GM18873 (cell line): ENCODE measurements around the gene CCNY.
"Not testable (repeated sequence)": the region's sequence is repeated elsewhere in the genome, so short reads cannot be mapped to it uniquely, and the experiment has no call there.

Experiments
- ATAC-seq: cut with Tn5 transposase; IDR thresholded peaks from one replicate; pipeline ENCODE4 v1.9.1; 2021; ENCODE audit warnings: mild to moderate bottlenecking, moderate library complexity, moderate number of reproducible peaks; ENCODE audit not compliant: unreplicated experiment, low FRiP score

Gene CCNY

DNA sequence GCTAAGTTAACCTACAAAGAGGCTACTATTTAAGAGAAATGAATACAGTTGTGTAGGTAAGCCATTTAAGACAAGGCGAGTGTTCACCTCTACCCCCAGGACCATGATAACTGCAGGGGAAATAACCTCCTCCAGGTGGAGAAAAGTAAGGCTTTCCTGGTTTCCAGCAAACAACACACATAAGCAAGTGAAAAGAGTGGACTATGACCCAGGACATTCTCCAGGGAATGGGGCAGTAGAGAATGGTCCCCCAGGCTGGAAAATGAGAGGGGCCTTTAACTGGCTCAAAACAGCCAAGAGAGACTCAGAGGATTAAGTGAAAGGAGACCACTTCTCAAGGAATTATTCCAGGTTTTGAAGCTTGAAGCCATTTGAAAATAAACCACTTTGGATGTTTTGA is 167.8 kb downstream of the CCNY start:
- ATAC-seq, result no peak

DNA sequence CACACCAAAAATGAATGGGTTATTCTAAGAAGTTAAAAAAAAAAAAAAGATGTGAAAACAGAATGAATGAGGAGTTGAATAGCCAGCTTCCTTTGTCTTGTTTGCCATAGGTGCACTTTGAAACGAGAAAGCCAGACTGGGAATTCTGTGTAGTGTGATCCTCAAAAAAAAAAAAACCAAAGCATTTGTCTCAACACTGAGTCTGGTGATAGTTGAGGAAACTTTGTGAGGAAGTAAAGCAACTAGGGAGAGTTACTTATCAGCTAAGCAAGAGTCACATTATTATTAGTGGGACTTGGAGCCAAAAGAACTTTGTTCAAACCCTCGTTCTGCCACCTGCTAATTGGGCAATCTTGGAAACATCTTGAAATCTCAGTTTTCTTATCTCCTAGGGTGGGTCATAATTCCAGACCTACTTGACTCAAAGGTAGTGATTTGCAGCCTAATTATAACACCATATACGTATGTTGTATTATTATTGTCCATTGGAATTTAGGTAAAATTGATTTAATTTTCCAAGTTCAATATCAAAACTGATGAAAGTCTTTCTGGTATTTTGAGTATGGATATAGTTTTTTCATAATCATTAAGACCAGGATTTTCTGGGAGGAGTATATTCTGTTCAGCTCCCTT is 169.0 kb downstream of the CCNY start:
- no peak for ATAC-seq

DNA sequence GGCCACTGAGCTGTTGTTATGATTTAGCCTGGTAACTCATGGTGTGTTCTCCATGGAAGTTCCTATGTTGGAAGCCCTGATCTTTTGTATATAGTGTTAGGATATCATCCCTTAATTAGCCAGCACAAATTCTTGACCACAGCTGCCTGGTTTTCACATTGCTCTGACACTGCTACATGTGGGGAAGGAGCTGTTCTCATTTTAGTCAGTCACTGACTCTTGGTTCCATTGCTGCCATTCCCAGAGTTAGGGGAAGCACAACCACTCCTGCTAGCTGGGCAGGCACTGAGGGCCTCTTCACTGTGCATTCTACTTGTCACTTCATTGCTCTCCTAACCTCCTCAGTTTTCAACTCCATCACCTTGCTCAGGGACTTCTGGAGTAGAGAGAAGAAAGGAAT is 170.4 kb downstream of the CCNY start:
- ATAC-seq, result no peak

DNA sequence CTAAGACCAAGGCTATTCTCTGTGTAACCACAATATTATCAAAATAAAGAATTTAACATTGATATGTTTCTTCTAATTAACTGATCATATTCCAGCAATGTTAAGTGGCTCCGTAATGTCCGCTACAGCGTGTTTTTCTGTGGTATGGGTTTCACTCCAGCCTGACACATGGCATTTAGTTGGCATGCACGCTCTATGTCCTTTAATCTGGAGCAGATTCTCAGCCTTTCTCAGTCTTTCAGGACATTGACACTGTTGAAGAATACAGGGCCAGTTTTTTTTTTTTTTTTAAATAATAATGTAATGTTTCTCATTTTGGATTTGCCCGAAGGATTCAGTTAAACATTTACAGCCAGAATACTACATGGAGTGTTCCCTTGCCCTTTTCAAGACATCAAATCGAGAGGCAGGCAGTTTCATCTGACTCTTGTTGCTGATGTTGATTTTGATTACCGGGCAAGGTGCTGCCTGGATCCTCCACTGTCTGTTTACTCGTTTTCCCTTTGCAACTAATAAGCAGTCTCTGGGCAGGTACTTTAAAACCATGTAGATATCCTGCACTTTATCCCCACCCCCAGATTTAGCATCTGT is 171.3 kb downstream of the CCNY start:
- no peak for ATAC-seq

DNA sequence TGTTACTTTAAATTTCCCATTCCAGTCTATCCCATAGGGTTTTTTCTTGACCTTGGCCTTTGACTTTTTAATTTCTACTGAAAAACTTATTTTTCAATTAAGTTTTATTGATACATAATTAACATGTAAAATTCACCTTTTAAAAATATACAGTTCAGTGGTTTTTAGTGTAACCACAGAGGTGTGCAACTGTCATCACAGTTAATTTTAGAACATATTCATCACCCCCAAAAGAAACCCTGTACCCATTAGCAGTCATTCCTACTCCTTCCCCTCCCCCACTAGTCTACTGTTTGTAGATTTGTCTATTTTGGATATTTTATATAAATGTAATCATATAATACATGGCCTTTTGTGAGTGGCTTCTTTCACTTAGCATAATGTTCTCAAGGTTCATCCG is 172.3 kb downstream of the CCNY start:
- no peak for ATAC-seq

DNA sequence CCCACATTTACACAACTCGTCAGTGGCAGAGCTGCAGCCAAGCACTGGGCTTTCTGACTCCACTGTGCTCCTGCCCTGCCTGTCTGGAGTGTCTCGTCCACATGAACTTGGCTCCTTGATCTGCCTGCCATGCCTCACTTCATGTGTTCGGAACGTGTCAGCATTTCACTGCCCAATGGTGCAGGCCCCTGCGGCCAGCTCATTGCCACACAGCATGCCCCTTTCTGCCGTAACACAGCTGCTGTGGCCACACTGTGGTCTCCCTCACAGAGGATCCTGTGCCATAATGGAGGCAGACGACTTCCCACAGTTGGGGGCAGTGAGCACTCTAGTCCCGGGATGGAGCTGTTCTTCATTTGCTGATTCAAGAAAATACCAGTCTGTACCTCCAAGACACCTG is 174.6 kb downstream of the CCNY start:
- no peak for ATAC-seq

DNA sequence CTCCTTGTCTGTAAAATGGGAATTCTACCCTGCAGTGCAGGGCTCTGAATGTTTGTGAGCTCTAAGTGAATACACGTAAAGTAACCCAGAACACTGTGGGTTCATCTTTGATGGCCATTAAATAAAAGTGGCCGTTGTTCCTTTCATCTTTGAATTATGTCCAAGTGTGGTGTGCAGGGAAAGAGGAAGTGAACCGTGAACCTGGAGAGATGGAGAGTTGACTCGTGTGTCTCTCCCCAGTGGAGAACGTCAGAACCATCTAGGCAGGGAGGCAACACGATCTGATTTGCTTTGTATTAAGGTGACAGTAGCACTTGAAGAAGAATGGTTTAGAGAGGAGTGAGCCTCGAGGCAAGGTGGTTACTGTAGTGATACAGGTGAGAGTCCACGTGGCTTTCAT is 175.3 kb downstream of the CCNY start:
- ATAC-seq, result no peak

DNA sequence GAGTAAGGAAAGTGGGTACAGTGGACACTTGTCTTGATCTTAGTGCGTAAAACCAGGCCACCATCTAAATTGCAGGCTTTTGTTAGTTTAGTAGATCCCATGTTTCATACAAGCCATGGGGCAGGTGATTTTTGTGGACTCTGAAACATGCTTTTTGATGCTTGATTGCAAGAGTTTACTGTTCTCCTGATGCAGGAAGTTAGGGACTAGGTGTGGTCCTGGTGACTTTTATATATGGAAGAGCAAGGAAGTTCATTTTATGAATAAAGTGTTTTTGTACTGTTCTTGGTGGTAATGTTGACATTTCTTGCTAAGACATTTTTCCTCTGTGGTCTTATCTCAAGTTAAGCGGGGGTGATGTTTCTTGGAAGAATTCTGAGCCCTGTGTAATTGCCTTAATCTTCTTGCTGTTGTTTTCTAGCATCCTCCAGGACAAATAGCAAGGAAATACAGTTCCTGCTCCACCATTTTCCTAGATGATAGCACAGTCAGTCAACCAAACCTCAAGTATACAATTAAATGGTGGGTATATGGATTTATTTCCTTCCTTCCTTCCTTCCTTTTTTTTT is 179.9 kb downstream of the CCNY start:
- ATAC-seq, result no peak

DNA sequence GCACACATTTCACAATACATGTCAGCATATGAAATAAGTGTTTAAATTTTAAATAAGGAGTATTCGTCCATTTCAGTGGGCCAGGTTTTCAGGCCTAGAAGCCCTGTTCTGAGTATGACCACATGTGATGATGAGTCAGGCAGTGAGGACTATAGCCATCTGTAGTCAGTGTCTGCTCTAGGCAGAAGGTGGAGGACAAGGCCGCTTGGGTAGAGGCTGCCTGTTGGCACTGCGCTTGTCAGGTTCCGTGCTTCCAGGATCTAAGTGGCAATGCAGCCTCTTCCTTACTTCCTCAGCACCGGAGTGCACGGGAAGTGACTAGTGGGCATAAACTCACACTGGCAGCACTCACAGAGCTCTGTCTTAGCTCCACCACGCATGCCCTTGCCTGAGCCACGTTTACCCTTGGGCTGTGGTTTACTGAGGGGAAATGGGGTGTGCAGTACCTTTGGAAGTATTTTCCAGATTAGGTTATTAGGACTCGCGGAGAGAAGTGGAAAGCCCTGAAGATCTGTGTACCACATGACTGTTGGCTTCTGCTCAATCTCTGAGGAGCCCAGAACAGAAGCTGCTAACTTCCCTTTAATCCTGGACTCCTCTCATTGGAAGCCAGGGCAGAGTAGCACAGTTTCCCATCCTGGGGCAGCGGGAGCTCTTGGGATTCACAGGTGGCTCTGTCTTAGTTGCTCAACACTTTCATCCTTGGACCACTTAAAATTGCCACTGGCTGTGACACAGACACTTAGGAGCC is 181.3 kb downstream of the CCNY start:
- no peak for ATAC-seq

DNA sequence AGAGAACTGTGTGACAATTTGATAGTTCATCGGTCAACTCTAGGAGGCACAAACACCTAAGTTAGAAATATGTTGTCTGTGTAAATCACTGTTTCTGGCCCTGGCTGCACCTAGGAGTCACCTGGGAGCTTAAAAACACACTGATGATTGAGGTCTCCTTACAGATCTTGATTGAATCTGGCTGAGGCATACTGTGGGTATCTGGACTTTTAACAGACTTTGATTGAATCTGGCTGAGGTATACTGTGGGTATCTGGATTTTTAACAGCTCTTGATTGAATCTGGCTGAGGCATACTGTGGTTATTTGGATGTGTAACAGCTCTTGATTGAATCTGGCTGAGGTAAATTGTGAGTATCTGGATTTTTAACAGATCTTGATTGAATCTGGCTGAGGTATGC is 181.9 kb downstream of the CCNY start:
- not testable (repeated sequence) for ATAC-seq

DNA sequence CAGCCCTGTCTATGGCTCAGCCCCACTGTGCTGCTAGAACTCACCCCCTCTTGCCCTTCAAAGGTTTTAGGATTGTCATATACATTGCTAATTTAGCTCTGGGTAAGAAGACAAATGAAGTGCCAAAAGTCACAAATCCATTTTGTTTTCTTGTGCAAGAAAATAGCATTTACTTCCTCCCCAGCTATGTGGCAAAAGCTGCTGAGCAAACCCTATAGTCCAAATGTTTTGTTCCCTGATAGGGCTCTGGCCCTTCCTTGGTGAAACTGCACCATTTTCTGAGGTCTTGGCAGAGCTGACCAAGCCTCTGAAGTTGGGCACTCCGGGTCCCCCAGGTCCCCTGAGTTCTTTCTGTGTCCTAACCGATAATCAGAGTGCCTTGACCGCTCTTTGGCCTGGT is 184.7 kb downstream of the CCNY start:
- no peak for ATAC-seq

DNA sequence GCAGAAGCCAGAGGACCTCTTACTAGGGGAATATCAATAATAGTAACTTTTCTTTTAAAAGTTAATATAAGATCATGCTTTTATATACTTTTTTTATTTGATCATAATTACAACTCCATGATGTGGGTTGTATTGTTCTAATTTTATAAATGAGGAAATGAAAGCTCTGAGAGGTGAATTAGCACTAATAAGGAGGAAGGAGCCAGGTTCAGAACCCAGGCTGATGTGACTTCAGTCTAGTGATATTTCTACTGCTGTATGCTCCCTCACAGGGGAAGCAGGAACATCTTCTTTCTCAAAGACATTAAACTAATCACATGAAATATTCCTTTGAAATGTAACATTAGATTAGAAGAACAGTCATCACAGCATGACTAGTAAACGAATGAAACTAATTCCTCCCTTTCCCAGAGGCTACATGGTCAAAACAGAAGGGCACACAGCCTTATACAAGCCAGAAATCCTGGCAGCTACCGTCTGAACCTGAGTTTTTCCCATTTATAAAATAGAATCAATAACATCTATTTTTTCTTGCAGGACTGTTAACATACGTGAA is 187.4 kb downstream of the CCNY start:
- no peak for ATAC-seq

DNA sequence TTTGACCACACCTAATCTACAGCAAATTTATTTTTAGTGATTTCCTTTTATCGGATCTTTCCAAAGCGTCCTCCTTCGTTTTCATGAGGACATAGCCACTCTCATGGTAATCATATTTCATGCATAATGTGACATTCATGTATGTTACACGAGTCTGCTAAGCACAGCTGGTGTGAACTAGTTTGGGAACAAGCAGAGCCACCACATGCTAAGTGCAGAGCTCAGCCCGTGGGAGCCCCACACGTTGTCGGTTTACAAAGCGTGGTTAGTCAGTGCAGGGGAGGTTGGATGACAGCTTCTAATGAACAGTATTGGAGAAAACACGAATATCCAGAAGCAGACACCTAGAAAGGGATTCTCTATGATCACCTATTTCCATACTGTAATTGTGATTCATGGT is 190.4 kb downstream of the CCNY start:
- ATAC-seq, result no peak

DNA sequence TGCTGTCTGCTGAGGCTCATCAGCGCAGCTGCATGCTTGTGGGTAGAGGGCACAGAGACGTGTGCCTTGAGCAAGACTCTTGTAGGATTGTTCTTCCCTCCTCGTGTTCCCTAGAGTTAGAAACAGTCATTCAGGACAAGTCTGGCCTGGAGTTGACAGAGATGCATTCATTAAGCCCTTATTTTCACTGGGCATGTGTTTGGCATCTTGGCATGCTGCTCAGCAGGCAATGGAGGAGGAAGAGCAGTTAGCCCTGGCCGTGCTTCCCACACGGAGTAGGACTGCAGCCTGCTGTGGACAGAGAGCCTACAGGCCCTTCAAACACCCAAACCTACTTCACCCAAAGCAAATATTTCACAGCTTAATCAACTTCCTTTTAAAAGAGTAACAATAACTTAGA is 195.8 kb downstream of the CCNY start:
- no peak for ATAC-seq

DNA sequence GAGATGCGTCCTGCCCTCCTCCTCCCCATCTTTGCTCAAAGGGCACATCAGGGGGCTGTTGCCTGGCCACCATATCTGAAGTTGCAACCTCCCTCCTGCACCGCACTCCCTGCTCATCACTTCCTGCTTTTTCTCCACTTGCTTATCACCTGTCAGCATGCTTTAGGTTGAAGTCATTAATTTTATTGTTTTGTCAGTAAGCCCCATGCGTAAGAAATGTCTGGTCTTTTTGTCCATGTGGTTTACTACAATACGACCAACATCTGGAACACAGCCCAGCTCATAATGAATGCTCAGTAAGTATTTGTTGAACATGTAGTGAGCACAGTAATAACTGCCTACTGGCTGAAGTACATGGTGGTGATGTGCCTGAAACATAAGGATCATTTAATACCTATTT is 197.3 kb downstream of the CCNY start:
- no peak for ATAC-seq

DNA sequence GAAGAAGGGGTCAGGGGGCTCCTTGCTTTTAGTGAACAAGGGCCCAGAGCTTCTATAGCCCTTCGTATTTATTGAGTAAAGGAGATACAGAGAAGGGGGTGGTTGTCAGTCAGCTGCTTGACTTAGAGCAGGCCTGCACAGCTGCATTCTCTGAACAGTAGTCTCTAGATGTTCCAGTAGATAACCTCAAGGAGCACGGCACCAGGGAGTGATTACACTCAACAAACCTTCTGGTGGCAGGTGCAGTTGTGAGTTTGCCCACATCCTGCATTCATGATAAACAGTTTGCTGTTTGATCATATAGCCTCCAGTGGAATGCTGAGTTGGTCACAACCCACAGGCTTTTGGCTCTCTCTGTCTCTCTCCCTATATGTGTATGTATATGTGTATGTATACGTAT is 198.8 kb downstream of the CCNY start:
- no peak for ATAC-seq

DNA sequence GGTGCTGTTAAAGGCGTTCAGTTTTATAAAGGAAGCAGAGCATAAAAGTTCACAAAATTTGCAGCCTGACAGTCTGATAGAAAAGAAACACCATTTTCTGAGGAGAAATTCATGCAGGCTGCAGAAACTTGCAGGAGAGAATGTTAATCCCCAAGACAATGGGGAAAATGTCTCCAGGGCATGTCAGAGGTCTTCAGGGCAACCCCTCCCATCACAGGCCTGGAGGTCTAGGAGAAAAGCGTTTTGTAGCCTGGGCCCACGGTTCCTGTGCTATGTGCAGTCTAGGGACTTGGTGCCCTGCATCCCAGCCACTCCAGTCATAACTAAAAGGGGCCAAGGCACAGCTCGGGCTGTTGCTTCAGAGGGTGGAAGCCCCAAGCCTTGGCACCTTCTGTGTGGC is 200.5 kb downstream of the CCNY start:
- ATAC-seq, result no peak

DNA sequence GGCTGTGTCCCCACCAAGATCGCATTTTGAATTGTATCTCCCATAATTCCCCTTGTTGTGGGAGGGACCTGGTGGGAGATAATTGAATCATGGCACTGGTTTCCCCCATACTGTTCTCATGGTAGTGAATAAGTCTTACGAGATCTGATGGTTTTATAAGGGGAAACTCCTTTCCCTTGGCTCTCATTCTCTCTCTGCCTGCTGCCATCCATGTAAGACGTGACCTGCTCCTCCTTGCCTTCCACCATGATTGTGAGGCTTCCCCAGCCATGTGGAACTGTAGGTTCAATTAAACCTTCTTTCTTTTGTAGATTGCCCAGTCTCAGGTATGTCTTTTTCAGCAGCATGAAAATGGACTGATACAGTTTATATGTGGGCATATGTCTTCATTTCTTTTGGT is 201.6 kb downstream of the CCNY start:
- not testable (repeated sequence) for ATAC-seq

DNA sequence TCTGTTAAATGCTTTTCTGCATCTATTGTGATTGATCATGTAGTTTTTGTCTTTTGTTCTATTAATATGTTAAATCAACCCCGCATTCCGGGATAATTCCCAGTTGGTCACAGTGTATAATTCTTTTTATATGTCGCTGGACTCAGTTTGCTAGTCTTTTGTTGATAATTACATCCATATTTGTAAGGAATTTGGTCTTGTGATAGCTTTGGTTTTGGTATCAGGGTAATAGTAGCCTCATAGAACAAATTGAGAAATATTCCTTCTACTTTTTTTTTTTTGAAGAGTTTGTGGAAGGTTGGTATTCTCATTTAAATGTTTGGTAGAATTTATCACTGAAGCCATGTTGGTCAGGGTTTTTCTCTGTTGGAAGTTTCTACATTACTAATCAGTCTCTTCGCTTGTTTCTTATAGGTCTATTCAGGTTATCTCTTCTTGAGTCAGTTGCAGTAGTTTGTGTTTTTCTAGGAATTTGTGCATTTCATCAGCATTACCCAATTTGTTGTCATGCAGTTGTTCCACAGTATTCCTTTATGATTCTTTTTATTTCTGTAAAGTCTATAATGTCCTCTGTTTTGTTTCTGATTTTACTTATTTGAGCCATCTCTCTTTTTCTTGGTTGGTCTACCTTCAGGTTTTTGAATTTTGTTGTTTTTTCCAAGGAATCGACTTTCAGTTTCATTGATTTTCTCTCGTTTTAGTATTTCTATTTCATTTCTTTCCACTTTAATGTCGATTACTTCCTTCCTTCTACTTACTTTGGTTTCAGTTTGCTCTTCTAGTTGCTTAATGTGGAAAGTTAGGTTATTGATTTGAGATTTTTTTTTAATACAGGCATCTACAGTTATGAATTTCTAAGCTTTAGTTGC is 204.2 kb downstream of the CCNY start:
- ATAC-seq, result no peak

DNA sequence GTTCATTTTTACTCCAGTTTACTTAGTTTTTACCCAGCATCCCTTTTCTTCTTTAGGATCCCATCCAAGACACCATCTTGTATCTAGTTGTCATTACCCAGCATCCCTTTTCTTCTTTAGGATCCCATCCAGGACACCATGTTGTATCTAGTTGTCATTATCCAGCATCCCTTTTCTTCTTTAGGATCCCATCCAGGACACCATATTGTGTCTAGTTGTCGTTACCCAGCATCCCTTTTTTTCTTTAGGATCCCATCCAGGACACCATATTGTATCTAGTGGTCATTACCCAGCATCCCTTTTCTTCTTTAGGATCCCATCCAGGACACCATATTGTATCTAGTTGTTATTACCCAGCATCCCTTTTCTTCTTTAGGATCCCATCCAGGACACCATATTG is 205.4 kb downstream of the CCNY start:
- no peak for ATAC-seq
